ENCODE results near the gene PEPD.

DNA sequence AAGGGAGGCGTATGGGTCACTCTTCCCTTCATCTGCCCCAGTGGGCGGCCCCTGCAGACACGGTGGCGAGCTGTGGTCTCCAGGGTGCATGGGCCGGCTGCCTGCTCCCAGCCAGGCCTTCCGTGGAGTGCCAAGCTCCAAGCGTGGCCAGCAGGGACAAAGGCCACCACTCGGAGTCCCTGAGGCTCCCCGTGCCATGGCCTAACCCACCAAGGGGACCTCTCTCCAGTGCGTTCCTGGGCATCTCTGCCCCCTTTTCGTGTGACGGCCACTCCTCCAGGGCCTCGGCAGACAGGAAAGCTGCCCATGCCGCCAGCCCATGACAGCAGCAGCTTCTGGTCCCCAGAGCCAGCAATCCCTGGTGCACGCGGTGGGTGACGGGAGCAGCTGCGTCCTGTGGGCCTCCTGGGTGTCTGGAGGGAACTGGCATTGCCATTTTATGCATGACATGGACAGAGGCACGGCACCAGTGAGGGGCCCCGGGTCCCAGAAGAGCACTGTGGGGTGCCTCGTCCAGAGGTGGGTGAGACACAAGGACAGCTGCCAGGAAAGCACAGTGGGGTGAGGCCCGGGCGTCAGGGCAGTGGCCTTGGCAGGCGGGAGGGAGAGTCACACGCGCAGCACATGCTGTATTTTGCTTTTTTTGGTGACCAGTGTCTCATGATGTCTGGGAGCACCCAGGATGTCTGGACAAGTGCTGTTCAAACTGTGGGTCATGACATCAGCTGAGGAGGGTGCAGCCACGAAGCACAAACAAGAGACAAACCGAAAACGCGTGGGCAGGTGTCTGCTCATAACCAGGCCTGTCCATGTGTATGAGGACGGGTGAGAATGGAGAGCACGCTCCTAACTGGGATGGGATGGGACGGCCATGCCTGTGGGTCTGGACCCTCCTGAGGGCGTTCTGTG is 115.8 kb downstream of the PEPD start:
- TF ChIP-seq POLR2AphosphoS5 (IDR thresholded peaks at IDR 0.05; ENCODE audit: low read depth, low read length) (no peak), SIN3A (IDR thresholded peaks at IDR 0.05; ENCODE audit: borderline replicate concordance, insufficient read depth, low read length) (no peak)
- TF ChIP-seq, protein P1, sequence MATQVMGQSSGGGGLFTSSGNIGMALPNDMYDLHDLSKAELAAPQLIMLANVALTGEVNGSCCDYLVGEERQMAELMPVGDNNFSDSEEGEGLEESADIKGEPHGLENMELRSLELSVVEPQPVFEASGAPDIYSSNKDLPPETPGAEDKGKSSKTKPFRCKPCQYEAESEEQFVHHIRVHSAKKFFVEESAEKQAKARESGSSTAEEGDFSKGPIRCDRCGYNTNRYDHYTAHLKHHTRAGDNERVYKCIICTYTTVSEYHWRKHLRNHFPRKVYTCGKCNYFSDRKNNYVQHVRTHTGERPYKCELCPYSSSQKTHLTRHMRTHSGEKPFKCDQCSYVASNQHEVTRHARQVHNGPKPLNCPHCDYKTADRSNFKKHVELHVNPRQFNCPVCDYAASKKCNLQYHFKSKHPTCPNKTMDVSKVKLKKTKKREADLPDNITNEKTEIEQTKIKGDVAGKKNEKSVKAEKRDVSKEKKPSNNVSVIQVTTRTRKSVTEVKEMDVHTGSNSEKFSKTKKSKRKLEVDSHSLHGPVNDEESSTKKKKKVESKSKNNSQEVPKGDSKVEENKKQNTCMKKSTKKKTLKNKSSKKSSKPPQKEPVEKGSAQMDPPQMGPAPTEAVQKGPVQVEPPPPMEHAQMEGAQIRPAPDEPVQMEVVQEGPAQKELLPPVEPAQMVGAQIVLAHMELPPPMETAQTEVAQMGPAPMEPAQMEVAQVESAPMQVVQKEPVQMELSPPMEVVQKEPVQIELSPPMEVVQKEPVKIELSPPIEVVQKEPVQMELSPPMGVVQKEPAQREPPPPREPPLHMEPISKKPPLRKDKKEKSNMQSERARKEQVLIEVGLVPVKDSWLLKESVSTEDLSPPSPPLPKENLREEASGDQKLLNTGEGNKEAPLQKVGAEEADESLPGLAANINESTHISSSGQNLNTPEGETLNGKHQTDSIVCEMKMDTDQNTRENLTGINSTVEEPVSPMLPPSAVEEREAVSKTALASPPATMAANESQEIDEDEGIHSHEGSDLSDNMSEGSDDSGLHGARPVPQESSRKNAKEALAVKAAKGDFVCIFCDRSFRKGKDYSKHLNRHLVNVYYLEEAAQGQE (IDR thresholded peaks at IDR 0.05; ENCODE audit: insufficient read depth in 1 of 2, low read depth in 2 of 2, low read length in 2 of 2): no peak

Data from PFSK-1 (cell line).